ENCODE measurements around the gene CACNA1C. TPM values are rescaled to one million over a fixed set of nuclear protein-coding genes. Genes with fewer than 3 reads are reported as not detected.

CACNA1C gene
- total RNA-seq, 4 donors from 2014 or later = 0.38 to 2.4 (median 1.4) TPM

DNA sequence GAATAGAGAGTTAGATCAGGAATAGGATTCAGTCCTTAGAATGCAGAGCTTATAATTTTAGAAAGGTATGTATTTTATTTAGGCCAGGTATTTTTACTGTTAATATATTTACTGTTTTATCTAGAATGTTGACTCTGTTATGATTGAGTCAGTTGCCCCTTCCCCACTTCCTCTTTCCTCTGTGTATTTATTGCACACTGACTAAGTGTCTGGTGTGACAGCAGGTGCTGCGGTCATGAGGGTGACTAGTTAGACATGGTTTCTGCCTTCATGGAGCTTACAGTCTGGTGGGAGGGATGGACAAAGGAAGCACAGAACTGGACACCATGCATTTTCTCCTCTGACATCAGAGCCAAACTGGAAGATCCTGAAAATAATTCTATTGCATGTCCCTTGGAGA, 159.8 kb downstream of the CACNA1C start:
- TF ChIP-seq POLR2A (IDR thresholded peaks at IDR 0.05) = no peak
- TF ChIP-seq, protein P1, sequence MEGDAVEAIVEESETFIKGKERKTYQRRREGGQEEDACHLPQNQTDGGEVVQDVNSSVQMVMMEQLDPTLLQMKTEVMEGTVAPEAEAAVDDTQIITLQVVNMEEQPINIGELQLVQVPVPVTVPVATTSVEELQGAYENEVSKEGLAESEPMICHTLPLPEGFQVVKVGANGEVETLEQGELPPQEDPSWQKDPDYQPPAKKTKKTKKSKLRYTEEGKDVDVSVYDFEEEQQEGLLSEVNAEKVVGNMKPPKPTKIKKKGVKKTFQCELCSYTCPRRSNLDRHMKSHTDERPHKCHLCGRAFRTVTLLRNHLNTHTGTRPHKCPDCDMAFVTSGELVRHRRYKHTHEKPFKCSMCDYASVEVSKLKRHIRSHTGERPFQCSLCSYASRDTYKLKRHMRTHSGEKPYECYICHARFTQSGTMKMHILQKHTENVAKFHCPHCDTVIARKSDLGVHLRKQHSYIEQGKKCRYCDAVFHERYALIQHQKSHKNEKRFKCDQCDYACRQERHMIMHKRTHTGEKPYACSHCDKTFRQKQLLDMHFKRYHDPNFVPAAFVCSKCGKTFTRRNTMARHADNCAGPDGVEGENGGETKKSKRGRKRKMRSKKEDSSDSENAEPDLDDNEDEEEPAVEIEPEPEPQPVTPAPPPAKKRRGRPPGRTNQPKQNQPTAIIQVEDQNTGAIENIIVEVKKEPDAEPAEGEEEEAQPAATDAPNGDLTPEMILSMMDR (IDR thresholded peaks at IDR 0.05) = no peak

GRCh38 chr12:2212971-2213869, 160.4 kb downstream of the CACNA1C start:
- intact Hi-C loops (cut with DNase I; ENCODE audit: low total_unique reads) = no loop called here
- no peak for DNase-seq (ENCODE audit: low spot score in 2 of 2)
- no peak for TF ChIP-seq POLR2A (IDR thresholded peaks at IDR 0.05)
- TF ChIP-seq, protein P1 (IDR thresholded peaks at IDR 0.05) = no peak
- H3K4me3 ChIP-seq (ENCODE audit: low read depth, poor library complexity, severe bottlenecking) = no peak overlapping the region
- WGBS, 2 donors = 53 to 56% methylated on average over 21 of the region's 21 CpGs

More for the DNA sequence above, 159.8 kb downstream of the CACNA1C start:
- DNase-seq (ENCODE audit: low spot score in 2 of 2) = no peak
- intact Hi-C loops (cut with DNase I; ENCODE audit: low total_unique reads) = no loop called here
- WGBS, 2 donors = 90% methylated on average over 1 of the region's 1 CpG
- H3K4me3 ChIP-seq (ENCODE audit: low read depth, poor library complexity, severe bottlenecking) = no peak overlapping the region

GRCh38 chr12:2214411-2214810, 161.6 kb downstream of the CACNA1C start:
- DNase-seq (ENCODE audit: low spot score in 2 of 2) = no peak
- TF ChIP-seq POLR2A (IDR thresholded peaks at IDR 0.05) = no peak
- TF ChIP-seq, protein P1 (IDR thresholded peaks at IDR 0.05) = no peak
- WGBS, 2 donors = 78 to 83% methylated on average over 8 of the region's 8 CpGs
- intact Hi-C loops (cut with DNase I; ENCODE audit: low total_unique reads) = no loop called here
- no peak overlapping the region for H3K4me3 ChIP-seq (ENCODE audit: low read depth, poor library complexity, severe bottlenecking)

- 91 to 96% methylated on average over 11 of the region's 11 CpGs for WGBS, 2 donors
- TF ChIP-seq, protein P1 (IDR thresholded peaks at IDR 0.05) = no peak
- TF ChIP-seq POLR2A (IDR thresholded peaks at IDR 0.05) = no peak
Observed at GRCh38 chr12:2215709-2216560, 163.1 kb downstream of the CACNA1C start.

GRCh38 chr12:2218706-2219105, 165.9 kb downstream of the CACNA1C start:
- no peak for DNase-seq (ENCODE audit: low spot score in 2 of 2)
- 62 to 78% methylated on average over 5 of the region's 5 CpGs for whole genome bisulfite sequencing, 2 donors
- TF ChIP-seq POLR2A (IDR thresholded peaks at IDR 0.05) = no peak
- TF ChIP-seq, protein P1 (IDR thresholded peaks at IDR 0.05) = no peak
- intact Hi-C loops (cut with DNase I; ENCODE audit: low total_unique reads) = no loop called here
- no peak overlapping the region for H3K4me3 ChIP-seq (ENCODE audit: low read depth, poor library complexity, severe bottlenecking)

More at GRCh38 chr12:2215709-2216560, 163.1 kb downstream of the CACNA1C start:
- intact Hi-C loops (cut with DNase I; ENCODE audit: low total_unique reads) = no loop called here
- no peak for DNase-seq (ENCODE audit: low spot score in 2 of 2)
- H3K4me3 ChIP-seq (ENCODE audit: low read depth, poor library complexity, severe bottlenecking) = no peak overlapping the region
